DND-41 (cell line): ENCODE measurements around the gene KAZN.

Source experiments
- ATAC-seq: fragments of 200-7000 bp; cut with Tn5 transposase; 3 replicates; pipeline ENCODE4 v1.9.1; 2021; ENCODE audit warnings: low read depth; ENCODE audit not compliant: insufficient read depth
- DNase-seq: peaks from one replicate; pipeline ENCODE4 v3.0.0-alpha.2; 2020
- H2AFZ ChIP-seq: 2 replicates; pipeline ENCODE4 v1.6.0; 2012; ENCODE audit warnings: low read depth, low read length
- H3K27ac ChIP-seq: 2 replicates; pipeline ENCODE4 v1.5.1; 2012; ENCODE audit warnings: low read length, inconsistent platforms
- H3K27me3 ChIP-seq: fragments of 200-600 bp; sonication (generic); 2 replicates; pipeline ENCODE4 v1.6.0; 2012; ENCODE audit warnings: low read length, mild to moderate bottlenecking, inconsistent platforms; ENCODE audit not compliant: insufficient read depth, poor library complexity
- H3K36me3 ChIP-seq: 2 replicates; pipeline ENCODE4 v1.5.1; 2012; ENCODE audit warnings: low read length, inconsistent platforms; ENCODE audit not compliant: insufficient read depth
- H3K4me1 ChIP-seq: 2 replicates; pipeline ENCODE4 v1.5.1; 2012; ENCODE audit warnings: mild to moderate bottlenecking, low read length; ENCODE audit not compliant: insufficient read depth
- H3K4me2 ChIP-seq: 2 replicates; pipeline ENCODE4 v1.6.0; 2012; ENCODE audit warnings: mild to moderate bottlenecking, moderate library complexity, low read length, inconsistent platforms; ENCODE audit not compliant: insufficient read depth
- H3K4me3 ChIP-seq, 2 experiments: fragments of 200-600 bp in 1 of 2; shearing (Covaris generic) in 1 of 2; 2 replicates each; pipeline ENCODE4 v1.5.1; 2012 to 2016; ENCODE audit warnings: inconsistent platforms in 2 of 2, low read length in 2 of 2, mild to moderate bottlenecking in 2 of 2, low read depth in 1 of 2, moderate library complexity in 1 of 2
- H3K79me2 ChIP-seq: 2 replicates; pipeline ENCODE4 v1.6.0; 2012; ENCODE audit warnings: low read length, inconsistent platforms; ENCODE audit not compliant: insufficient read depth
- H3K9ac ChIP-seq: 2 replicates; pipeline ENCODE4 v1.6.0; 2012; ENCODE audit warnings: low read depth, mild to moderate bottlenecking, inconsistent platforms, low read length, moderate library complexity
- H3K9me3 ChIP-seq: 2 replicates; pipeline ENCODE4 v1.5.1; 2012; ENCODE audit warnings: low read length, moderate library complexity, mild to moderate bottlenecking, inconsistent platforms; ENCODE audit not compliant: insufficient read depth, severe bottlenecking
- H4K20me1 ChIP-seq: 2 replicates; pipeline ENCODE4 v1.6.0; 2012; ENCODE audit warnings: low read length; ENCODE audit not compliant: insufficient read depth
- CTCF ChIP-seq: IDR thresholded peaks from 2 replicates; pipeline ENCODE4 v1.5.1; 2012; ENCODE audit warnings: borderline replicate concordance, low read length, moderate library complexity, mild to moderate bottlenecking; ENCODE audit not compliant: poor library complexity, severe bottlenecking; ENCODE audit errors: extremely low read depth
- EZH2 ChIP-seq: IDR thresholded peaks from 3 replicates; pipeline ENCODE4 v1.6.1; 2012; ENCODE audit warnings: borderline replicate concordance, low read depth, mild to moderate bottlenecking, moderate library complexity, low read length, inconsistent platforms; ENCODE audit not compliant: severe bottlenecking

The KAZN gene

DNA sequence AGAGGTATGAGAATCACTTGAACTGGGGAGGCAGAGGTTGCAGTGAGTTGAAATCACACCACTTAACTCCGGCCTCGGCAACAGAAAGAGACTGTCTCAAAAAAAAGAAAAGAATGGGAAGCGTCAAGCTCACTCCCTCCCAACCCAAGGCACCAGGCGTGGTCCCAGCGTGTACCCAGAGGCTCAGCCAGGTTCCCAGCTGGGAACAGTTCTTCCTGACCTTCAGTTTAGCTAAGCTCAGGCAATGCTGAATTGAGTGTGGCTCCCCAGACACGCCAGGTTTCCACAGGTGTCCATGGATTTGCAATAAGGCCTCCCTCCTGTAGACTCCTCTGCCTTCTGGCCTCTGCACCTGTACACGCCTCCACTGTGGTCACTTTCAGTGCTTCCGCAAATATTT, 414.3 kb downstream of the KAZN start:
- ATAC-seq (no peak), DNase-seq (no peak)
- Histone ChIP-seq H2AFZ (no peak overlapping the region), H3K4me3 (no peak overlapping the region), H3K4me2 (no peak overlapping the region), H3K9me3 (no peaks in the 10 kb centered on the region), H3K36me3 (no peaks in the 10 kb centered on the region), H3K27ac (no peak overlapping the region), H3K4me1 (no peaks in the 10 kb centered on the region), H4K20me1 (peaks cover 23% of the 10 kb centered on the region), H3K27me3 (no peaks in the 10 kb centered on the region), H3K9ac (no peak overlapping the region), H3K79me2 (no peaks in the 10 kb centered on the region; the same call in 1 of the 2 replicates)
- TF ChIP-seq CTCF (no peak), EZH2 (no peak)

DNA sequence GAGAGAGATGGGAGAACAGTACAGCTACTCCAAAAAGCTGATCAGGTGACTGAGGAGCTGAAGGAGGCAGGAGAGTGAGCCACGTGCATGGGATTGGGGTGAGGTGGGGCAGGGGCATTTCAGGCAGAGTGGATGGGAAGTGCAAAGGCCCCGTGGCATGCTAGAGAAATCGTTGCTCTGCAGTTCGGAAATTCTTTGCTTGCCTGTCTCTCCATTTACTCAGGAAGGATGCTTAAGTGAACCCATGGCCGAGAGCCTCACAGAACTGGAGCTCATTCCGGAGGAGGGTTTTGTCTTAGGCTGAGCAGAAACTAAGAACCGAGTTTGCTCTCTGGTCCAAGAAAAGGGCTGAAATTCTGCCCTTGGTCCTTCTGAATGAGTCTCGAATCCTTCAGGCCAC, 415.3 kb downstream of the KAZN start:
- Histone ChIP-seq H3K36me3 (no peaks in the 10 kb centered on the region), H3K4me3 (no peak overlapping the region), H3K9ac (no peak overlapping the region), H3K9me3 (no peaks in the 10 kb centered on the region), H3K4me2 (no peak overlapping the region), H2AFZ (no peak overlapping the region), H3K4me1 (no peaks in the 10 kb centered on the region), H3K27me3 (no peaks in the 10 kb centered on the region), H3K27ac (no peak overlapping the region), H4K20me1 (peaks cover 26% of the 10 kb centered on the region), H3K79me2 (no peaks in the 10 kb centered on the region; the same call in 1 of the 2 replicates)
- DNase-seq (no peak), ATAC-seq (no peak)
- no peak for TF ChIP-seq CTCF
- no peak for TF ChIP-seq EZH2

DNA sequence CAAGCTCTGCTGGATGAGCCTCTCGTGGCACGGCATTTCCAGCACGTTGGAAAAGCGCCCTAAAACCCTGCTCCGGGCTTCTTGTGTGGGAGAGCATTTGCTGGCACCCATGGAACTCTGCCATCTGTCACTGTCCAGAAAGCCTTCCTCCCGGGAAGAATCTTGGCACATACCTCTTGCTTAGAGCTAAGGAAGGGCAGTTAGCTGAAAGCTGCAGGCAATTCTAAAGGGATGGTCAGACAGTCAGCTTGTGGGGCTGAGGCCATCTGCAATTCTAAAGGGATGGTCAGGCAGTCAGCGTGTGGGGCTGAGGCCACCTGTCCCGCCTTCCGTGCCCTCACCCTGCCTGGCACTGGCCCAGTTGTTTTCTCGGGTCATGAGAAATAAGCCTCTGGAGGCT, 416.0 kb downstream of the KAZN start:
- Histone ChIP-seq H3K4me3 (no peak overlapping the region), H2AFZ (no peak overlapping the region), H3K4me1 (no peaks in the 10 kb centered on the region), H4K20me1 (peaks cover 30% of the 10 kb centered on the region), H3K36me3 (no peaks in the 10 kb centered on the region), H3K27me3 (no peaks in the 10 kb centered on the region), H3K4me2 (no peak overlapping the region), H3K9me3 (no peaks in the 10 kb centered on the region), H3K9ac (no peak overlapping the region), H3K79me2 (no peaks in the 10 kb centered on the region; the same call in 1 of the 2 replicates), H3K27ac (no peak overlapping the region)
- ATAC-seq (no peak), DNase-seq (no peak)
- TF ChIP-seq EZH2 (no peak), CTCF (no peak)

- H4K20me1 ChIP-seq, result peaks cover 38% of the 10 kb centered on the region
- no peaks in the 10 kb centered on the region for H3K4me1 ChIP-seq
- no peak overlapping the region for H2AFZ ChIP-seq
- no peaks in the 10 kb centered on the region for H3K9me3 ChIP-seq
- H3K4me3 ChIP-seq, result no peak overlapping the region
- H3K79me2 ChIP-seq, result no peaks in the 10 kb centered on the region; the same call in 1 of the 2 replicates
- DNase-seq (no peak), ATAC-seq (no peak)
- no peak for TF ChIP-seq CTCF
- no peak for TF ChIP-seq EZH2
- H3K36me3 ChIP-seq, result no peaks in the 10 kb centered on the region
- no peak overlapping the region for H3K4me2 ChIP-seq
- no peak overlapping the region for H3K9ac ChIP-seq
- H3K27me3 ChIP-seq, result no peaks in the 10 kb centered on the region
- no peak overlapping the region for H3K27ac ChIP-seq
Observed at GRCh38 chr1:15016001-15016400, 417.5 kb downstream of the KAZN start.
